ENCODE measurements around the gene PPARA.

Gene PPARA

DNA sequence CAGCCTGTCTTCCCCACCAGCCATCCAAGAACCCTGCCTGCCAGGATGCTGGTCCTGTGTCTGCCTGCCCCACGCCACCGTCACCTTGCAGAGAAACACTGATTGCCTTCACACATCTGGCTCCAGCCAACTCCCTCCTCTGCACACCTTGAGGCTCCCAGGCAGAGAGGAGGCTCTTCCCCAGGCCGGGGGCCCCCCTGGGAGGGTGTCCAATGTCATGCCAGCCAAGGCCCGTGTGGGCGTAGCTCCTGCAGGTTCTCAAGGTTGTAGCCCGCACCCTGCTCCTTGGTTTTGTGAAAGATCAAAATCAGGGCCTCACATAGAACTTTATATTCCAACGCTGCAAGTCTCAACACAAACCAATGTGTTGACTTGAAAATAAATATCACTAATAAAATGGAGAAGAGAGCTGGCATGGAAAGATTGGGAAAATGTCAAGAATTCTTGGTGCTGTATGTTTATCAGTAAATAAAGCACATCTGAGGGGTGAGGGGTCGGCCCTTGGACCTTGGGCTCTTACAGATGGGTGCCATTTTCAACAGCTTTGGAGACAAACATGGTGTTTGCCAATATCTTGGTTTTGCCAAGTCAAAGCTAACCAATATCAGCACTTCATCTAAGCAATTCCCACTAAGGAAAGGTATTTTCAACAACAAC lies 6.7 kb upstream of the PPARA start:
- no peak for TF ChIP-seq Cebpa-rat (IDR thresholded peaks at IDR 0.05)
- Histone ChIP-seq H3K9me3 (replicated peaks in 1 of 11) (no peaks in the 10 kb centered on the region), H3K9ac (no peak overlapping the region), H3K4me1 (peaks cover 1 to 32% (median 29%) of the 10 kb centered on the region in 10 experiments; a peak in 19 of 20 replicates), H3K4me2 (no peak overlapping the region), H3K36me3 (no peaks in the 10 kb centered on the region), H3K27ac (no peak overlapping the region), H4K20me1 (peaks cover 0 to 13% (median 0%) of the 10 kb centered on the region in 11 experiments; a peak in 4 of 22 replicates), H3K4me3 (no peak overlapping the region), H3K27me3 (peaks cover 0 to 12% (median 0%) of the 10 kb centered on the region in 11 experiments; a peak in 3 of 22 replicates)

DNA sequence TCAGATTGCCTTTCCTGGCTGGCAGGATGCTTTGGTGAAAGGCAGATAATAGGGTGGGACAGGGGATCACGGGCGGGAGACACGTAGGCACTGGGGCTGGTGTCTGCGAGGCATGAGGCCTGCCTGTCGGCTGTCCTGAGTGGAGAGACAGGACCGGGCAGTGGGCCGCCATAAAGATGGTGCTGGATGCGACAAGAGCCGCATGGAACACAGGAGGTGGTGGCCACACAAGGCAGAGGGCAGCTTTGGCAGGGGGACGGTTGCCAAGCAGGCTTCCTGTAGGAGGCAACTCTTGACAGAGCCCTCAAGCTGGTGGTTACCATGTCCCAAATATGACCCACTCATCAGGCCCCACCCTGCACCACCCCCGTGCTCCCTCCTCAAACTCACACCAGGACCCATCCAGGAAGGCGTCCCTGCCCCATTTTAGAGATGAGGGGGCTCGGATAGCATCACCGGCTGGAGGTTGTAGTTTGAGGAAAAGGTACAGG lies 4.9 kb upstream of the PPARA start:
- peaks cover 0 to 17% (median 0%) of the 10 kb centered on the region in 11 experiments; a peak in 4 of 22 replicates for H3K27me3 ChIP-seq
- no peak overlapping the region for H3K4me2 ChIP-seq
- peaks cover 0 to 36% (median 33%) of the 10 kb centered on the region in 10 experiments; a peak in 18 of 20 replicates for H3K4me1 ChIP-seq
- peaks cover 0 to 15% (median 0%) of the 10 kb centered on the region in 11 experiments; a peak in 4 of 22 replicates for H4K20me1 ChIP-seq
- no peak overlapping the region for H3K4me3 ChIP-seq
- no peak overlapping the region for H3K27ac ChIP-seq
- H3K36me3 ChIP-seq, result no peaks in the 10 kb centered on the region
- H3K9me3 ChIP-seq (replicated peaks in 1 of 11), result no peaks in the 10 kb centered on the region
- no peak overlapping the region for H3K9ac ChIP-seq
- TF ChIP-seq Cebpa-rat (IDR thresholded peaks at IDR 0.05), result no peak

DNA sequence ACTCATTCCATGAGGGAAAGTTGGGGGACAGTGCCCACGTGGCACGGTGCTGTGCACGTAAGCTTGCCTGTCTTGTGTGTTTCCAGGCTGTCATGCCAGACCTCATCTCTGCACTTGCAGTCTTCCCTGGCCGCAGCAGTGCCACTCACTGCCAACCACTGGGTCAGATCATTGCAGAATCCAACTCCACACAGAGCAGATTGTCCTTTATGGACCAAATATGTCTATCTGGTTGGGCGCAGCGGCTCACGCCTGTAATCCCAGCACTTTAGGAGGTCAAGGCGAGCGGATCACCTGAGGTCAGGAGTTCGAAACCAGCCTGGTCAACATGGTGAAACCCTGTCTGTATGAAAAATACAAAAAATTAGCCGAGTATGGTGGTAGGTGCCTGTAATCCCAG lies 4.4 kb upstream of the PPARA start:
- Histone ChIP-seq H3K4me2 (no peak overlapping the region), H3K9me3 (replicated peaks in 1 of 11) (no peaks in the 10 kb centered on the region), H3K27me3 (peaks cover 0 to 17% (median 0%) of the 10 kb centered on the region in 11 experiments; a peak in 4 of 22 replicates), H3K27ac (no peak overlapping the region), H3K9ac (no peak overlapping the region), H3K36me3 (no peaks in the 10 kb centered on the region), H4K20me1 (peaks cover 0 to 15% (median 0%) of the 10 kb centered on the region in 11 experiments; a peak in 4 of 22 replicates), H3K4me1 (peaks cover 0 to 36% (median 33%) of the 10 kb centered on the region in 10 experiments; a peak in 18 of 20 replicates), H3K4me3 (no peak overlapping the region)
- TF ChIP-seq Cebpa-rat (IDR thresholded peaks at IDR 0.05), result no peak

DNA sequence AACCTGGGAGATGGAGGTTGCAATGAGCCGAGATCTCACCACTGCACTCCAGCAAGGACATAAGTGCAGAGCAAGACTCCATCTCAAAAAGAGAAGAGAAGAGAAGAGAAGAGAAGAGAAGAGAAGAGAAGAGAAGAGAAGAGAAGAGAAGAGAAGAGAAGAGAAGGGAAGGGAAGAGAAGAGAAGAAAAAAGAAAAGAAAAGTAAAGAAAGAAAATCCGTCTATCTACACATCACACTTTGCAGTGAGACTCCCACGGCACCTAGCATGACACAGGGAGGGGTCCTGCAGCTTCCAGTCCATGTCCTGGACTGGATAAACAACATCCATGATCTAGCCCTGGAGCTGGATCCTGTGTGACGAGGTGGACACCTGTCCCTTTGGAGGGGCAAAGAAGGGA lies 4.0 kb upstream of the PPARA start:
- Histone ChIP-seq H3K36me3 (no peaks in the 10 kb centered on the region), H3K27me3 (peaks cover 0 to 17% (median 0%) of the 10 kb centered on the region in 11 experiments; a peak in 4 of 22 replicates), H4K20me1 (peaks cover 0 to 15% (median 0%) of the 10 kb centered on the region in 11 experiments; a peak in 7 of 22 replicates), H3K27ac (no peak overlapping the region), H3K9me3 (replicated peaks in 1 of 11) (no peaks in the 10 kb centered on the region), H3K4me1 (peaks cover 0 to 37% (median 34%) of the 10 kb centered on the region in 10 experiments; a peak in 18 of 20 replicates), H3K4me3 (no peak overlapping the region), H3K9ac (no peak overlapping the region), H3K4me2 (peak overlapping the region in 5 of 11 experiments; percentile 95 to 96 (median 96); a peak in 8 of 22 replicates)
- no peak for TF ChIP-seq Cebpa-rat (IDR thresholded peaks at IDR 0.05)

DNA sequence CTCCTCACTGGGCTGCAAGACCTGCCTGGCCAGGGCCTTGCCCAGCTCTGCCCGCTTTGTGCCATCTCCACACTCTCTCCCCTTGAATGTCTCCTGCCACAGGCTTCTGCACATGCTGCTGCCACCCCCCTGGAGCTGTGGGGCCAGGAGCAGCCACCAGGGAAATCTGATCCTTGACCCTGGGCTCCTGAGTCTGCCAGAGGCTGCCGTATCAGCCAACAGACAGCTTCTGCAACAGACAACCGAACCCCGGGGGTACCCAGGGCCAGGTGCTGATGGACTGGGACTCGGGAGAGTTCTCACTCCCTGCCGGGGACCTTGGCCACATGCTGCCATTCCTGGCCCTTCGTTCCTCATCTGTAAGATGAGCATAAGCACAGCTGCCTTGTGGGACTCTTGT lies 3.3 kb upstream of the PPARA start:
- Histone ChIP-seq H3K4me3 (no peak overlapping the region), H3K4me1 (peaks cover 7 to 44% (median 41%) of the 10 kb centered on the region in 10 experiments), H3K4me2 (peak overlapping the region in 9 of 11 experiments; percentile 90 to 97 (median 96); a peak in 16 of 22 replicates), H3K9me3 (replicated peaks in 1 of 11) (no peaks in the 10 kb centered on the region), H3K36me3 (no peaks in the 10 kb centered on the region), H3K27ac (no peak overlapping the region), H3K27me3 (peaks cover 0 to 17% (median 0%) of the 10 kb centered on the region in 11 experiments; a peak in 4 of 22 replicates), H3K9ac (0 out of 22 replicates have a peak overlapping the region, but pooled peaks of 2 of the 11 experiments have one; percentile 83 to 84), H4K20me1 (peaks cover 0 to 17% (median 4%) of the 10 kb centered on the region in 11 experiments; a peak in 10 of 22 replicates)
- no peak for TF ChIP-seq Cebpa-rat (IDR thresholded peaks at IDR 0.05)

DNA sequence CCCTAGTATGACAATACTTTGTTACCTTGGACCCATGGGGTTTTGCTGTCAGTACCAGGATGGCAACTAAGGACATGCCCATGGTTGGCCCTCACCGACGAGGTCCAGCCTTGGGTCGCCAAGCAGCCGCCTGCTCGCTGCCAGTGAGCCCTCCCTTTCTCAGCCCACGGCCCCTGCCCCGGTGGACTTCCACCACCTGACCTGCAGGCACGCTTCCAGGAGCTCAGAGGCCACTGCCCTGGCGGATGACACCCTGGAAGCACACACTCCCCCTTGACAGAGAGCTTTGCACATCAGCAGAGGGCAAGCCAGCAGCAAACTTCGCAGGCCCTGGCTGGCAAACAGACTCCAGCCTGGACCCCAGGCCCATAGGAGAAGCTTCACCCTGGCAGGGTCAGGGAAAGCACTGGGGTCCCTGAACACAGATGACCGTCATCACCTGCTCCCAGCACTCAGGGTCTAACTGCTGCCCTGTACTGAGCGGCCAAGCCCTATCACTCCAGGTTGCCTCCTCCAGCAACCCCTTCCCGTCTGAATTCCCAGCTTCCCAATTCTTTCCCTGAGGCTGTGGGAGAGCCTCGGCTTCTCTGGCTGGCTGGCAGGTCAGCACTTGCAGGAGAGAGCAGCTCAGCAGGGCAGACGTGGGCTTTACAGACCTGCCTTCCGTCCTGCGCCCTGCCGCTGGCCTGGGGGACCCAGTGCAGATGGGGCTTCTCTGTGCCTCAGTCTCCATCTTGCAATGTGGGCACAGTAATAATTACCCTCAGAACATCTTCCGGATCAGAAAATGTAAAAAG lies 2.7 kb upstream of the PPARA start:
- peaks cover 13 to 50% (median 47%) of the 10 kb centered on the region in 10 experiments for H3K4me1 ChIP-seq
- H3K27me3 ChIP-seq, result peaks cover 0 to 17% (median 0%) of the 10 kb centered on the region in 11 experiments; a peak in 4 of 22 replicates
- peak overlapping the region in 2 of 11 experiments; percentile 83 to 84; a peak in 2 of 22 replicates for H3K9ac ChIP-seq
- H3K27ac ChIP-seq, result no peak overlapping the region
- H4K20me1 ChIP-seq, result peaks cover 0 to 23% (median 7%) of the 10 kb centered on the region in 11 experiments; a peak in 10 of 22 replicates
- no peaks in the 10 kb centered on the region for H3K9me3 ChIP-seq (replicated peaks in 1 of 11)
- no peak overlapping the region for H3K4me3 ChIP-seq
- H3K36me3 ChIP-seq, result peaks cover 0 to 5% (median 3%) of the 10 kb centered on the region in 11 experiments; a peak in 9 of 22 replicates
- TF ChIP-seq Cebpa-rat (IDR thresholded peaks at IDR 0.05), result no peak
- H3K4me2 ChIP-seq, result peak overlapping the region in 9 of 11 experiments; percentile 90 to 97 (median 96); a peak in 17 of 22 replicates

DNA sequence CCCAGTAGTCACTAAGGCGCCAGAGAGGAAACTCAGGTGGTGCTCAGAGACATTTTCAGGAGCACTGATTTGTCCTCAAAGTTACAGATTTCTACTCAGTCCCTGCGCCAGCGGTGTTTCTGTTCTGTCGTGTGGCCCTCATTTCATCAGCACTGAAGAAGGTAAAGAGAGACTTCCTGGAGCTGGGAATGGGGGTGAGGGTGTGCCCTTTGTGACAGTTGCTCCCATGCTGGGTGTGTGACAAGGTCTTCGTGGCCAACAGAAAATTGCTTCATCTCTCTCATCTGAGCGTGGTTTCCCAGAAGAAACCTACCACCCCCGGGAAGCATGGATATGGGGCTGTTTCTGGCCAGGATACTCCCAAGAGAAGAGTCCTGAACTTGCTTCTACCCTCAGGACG lies 2.0 kb upstream of the PPARA start:
- Histone ChIP-seq H3K4me2 (peak overlapping the region in 9 of 11 experiments; percentile 90 to 97 (median 96); a peak in 18 of 22 replicates), H3K9ac (peak overlapping the region in 3 of 11 experiments; percentile 80 to 84 (median 83); a peak in 3 of 22 replicates), H4K20me1 (peaks cover 0 to 24% (median 8%) of the 10 kb centered on the region in 11 experiments; a peak in 10 of 22 replicates), H3K27ac (peak overlapping the region in 2 of 11 experiments; percentile 65 to 77; a peak in 3 of 22 replicates), H3K4me1 (peaks cover 15 to 52% (median 49%) of the 10 kb centered on the region in 10 experiments), H3K9me3 (replicated peaks in 1 of 11) (no peaks in the 10 kb centered on the region), H3K27me3 (peaks cover 0 to 17% (median 0%) of the 10 kb centered on the region in 11 experiments; a peak in 4 of 22 replicates), H3K36me3 (peaks cover 2 to 10% (median 9%) of the 10 kb centered on the region in 11 experiments; a peak in 14 of 22 replicates), H3K4me3 (no peak overlapping the region)
- no peak for TF ChIP-seq Cebpa-rat (IDR thresholded peaks at IDR 0.05)

DNA sequence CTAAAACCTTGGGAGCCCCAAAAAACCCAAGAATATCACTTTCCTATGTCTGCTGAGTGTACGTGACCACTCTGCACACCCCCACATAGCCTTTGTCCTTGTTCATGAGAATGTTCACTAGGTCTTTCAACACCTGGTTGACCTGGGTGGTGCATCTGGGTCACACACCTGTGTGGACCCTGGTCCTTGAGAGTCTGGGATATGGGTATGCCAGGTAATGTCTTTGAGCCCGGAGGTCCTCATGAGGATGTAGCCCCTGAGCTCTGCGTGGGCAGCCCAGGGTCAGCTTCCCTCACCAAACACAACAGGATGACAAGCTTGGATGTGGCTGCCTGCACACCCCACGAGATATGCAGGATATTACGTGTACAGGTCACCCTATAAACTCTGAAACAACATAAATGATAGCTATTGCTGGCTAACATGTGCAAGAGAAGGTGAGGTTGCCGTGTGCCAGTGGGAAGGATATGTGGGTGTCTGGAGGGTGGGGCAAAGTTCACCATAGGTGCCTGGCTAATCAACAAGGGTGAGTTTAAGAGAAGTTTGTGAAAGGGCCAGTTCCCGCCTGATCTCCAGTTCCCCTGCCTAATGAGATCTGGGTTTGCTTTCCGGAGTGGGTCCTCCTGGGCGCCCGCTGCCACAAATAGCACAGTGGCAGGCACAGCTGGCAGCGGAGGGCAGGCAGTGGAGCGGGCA lies 1.4 kb upstream of the PPARA start:
- H3K27ac ChIP-seq, result peak overlapping the region in 8 of 11 experiments; percentile 61 to 77 (median 66); a peak in 16 of 22 replicates

More for the DNA sequence above, 1.4 kb upstream of the PPARA start:
- H3K4me2 ChIP-seq, result peak overlapping the region; percentile 90 to 99 (median 96)
- peaks cover 6 to 16% (median 11%) of the 10 kb centered on the region in 11 experiments; a peak in 18 of 22 replicates for H3K36me3 ChIP-seq
- no peak for TF ChIP-seq Cebpa-rat (IDR thresholded peaks at IDR 0.05)
- no peaks in the 10 kb centered on the region for H3K9me3 ChIP-seq (replicated peaks in 1 of 11)
- H3K4me1 ChIP-seq, result peaks cover 15 to 52% (median 49%) of the 10 kb centered on the region in 10 experiments
- H3K4me3 ChIP-seq, result peak overlapping the region; percentile 70 to 96 (median 91)
- H3K27me3 ChIP-seq, result peaks cover 0 to 17% (median 0%) of the 10 kb centered on the region in 11 experiments; a peak in 4 of 22 replicates
- peaks cover 0 to 24% (median 8%) of the 10 kb centered on the region in 11 experiments; a peak in 9 of 22 replicates for H4K20me1 ChIP-seq
- H3K9ac ChIP-seq, result peak overlapping the region; percentile 58 to 88 (median 78); a peak in 21 of 22 replicates

Measured in BLaER1 treated with 17β-estradiol and CSF1 and Interleukin-3, amounts not matched to agents 10 nM and 100 nM (cell line).